Fibroblast of lung (primary cell): Measurements from ENCODE around the gene KCNJ12.

Experiments
- CTCF ChIP-seq, 2 donors: IDR thresholded peaks in 1 of 2; conservative IDR thresholded peaks in 1 of 2; 1 replicate in 1 of 2; 2 replicates in 1 of 2; pipeline ENCODE4 v1.5.1; 2011 to 2012; ENCODE audit warnings: low read length in 2 of 2, control low read depth in 1 of 2, inconsistent platforms in 1 of 2, low read depth in 1 of 2, mild to moderate bottlenecking in 1 of 2
- EZH2 ChIP-seq: IDR thresholded peaks from 2 replicates; pipeline ENCODE4 v1.5.1; 2012; ENCODE audit warnings: low read length, control low read depth, mild to moderate bottlenecking; ENCODE audit errors: missing control alignments

DNA sequence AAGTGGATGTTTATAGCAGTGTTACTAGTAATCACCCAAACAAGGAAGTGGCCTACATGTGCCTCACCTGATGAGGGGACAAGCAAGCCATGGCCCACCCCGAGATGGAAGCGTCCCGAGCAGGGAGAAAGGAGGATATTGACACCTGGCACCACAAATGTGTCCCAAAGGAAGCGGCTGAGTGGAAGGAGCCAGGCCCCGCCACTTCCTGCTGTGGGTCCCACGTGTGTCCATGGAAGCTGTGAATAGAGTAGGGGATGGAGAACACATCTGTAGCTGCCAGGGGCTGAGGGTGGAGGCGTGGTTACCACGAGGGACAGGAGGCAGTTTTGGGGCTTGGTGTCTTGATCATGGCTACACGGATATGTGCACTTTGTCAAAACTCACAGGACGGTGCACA, 49.2 kb downstream of the KCNJ12 start:
- TF ChIP-seq EZH2, result no peak
- TF ChIP-seq CTCF (conservative IDR thresholded peaks at IDR 0.05 in 1 of 2, IDR thresholded peaks at IDR 0.05 in 1 of 2; ENCODE audit: low read depth in 1 of 2, low read length in 2 of 2), result no peak
